GM12874 (cell line): ENCODE results near the gene GPC2.
A peak's percentile ranks its signal among the peaks of the same experiment; 100 is the strongest.

Source experiments
- CTCF ChIP-seq: IDR thresholded peaks from 2 replicates; pipeline ENCODE4 v1.5.1; 2011; ENCODE audit warnings: low read depth, mild to moderate bottlenecking, control low read depth, low read length, moderate library complexity; ENCODE audit not compliant: insufficient read depth

The GPC2 gene

GRCh38 chr7:100219271-100219737, 42.1 kb upstream of the GPC2 start:
- no peak for TF ChIP-seq CTCF

- peak; percentile 54 for TF ChIP-seq CTCF
Observed at GRCh38 chr7:100217934-100218333, 40.8 kb upstream of the GPC2 start.

GRCh38 chr7:100215895-100216294, 38.7 kb upstream of the GPC2 start:
- no peak for TF ChIP-seq CTCF

- no peak for TF ChIP-seq CTCF
Observed at GRCh38 chr7:100213672-100214071, 36.5 kb upstream of the GPC2 start.

- TF ChIP-seq CTCF: no peak
Observed at GRCh38 chr7:100212631-100213286, 35.6 kb upstream of the GPC2 start.

- no peak for TF ChIP-seq CTCF
Observed at GRCh38 chr7:100211342-100211780, 34.2 kb upstream of the GPC2 start.

- no peak for TF ChIP-seq CTCF
Observed at GRCh38 chr7:100210805-100211204, 33.6 kb upstream of the GPC2 start.
